ENCODE results near the gene CLDN5.
"Not testable (repeated sequence)": the region's sequence is repeated elsewhere in the genome, so short reads cannot be mapped to it uniquely, and the experiment has no call there.

DNA sequence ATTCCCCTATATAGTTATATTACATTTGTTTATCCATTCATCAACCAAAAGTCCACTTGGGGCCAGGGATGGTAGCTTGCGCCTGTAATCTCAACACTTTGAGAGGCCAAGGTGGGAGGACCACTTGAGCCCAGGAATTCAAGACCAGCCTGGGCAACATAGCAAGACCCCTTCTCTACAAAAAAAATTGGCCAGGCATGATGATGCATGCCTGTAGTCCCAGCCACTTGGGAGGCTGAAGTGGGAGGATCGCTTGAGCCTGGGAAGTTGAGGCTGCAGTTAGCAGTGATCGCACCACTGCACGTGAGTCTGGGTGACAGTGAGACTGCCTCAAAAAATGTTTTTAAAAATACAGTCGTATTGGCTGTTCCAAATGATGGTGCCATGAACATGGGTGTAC, 24.2 kb upstream of the CLDN5 start:
- TF ChIP-seq, protein P1, sequence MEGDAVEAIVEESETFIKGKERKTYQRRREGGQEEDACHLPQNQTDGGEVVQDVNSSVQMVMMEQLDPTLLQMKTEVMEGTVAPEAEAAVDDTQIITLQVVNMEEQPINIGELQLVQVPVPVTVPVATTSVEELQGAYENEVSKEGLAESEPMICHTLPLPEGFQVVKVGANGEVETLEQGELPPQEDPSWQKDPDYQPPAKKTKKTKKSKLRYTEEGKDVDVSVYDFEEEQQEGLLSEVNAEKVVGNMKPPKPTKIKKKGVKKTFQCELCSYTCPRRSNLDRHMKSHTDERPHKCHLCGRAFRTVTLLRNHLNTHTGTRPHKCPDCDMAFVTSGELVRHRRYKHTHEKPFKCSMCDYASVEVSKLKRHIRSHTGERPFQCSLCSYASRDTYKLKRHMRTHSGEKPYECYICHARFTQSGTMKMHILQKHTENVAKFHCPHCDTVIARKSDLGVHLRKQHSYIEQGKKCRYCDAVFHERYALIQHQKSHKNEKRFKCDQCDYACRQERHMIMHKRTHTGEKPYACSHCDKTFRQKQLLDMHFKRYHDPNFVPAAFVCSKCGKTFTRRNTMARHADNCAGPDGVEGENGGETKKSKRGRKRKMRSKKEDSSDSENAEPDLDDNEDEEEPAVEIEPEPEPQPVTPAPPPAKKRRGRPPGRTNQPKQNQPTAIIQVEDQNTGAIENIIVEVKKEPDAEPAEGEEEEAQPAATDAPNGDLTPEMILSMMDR (IDR thresholded peaks at IDR 0.05) = not testable (repeated sequence)
- not testable (repeated sequence) for TF ChIP-seq EZH2phosphoT487 (IDR thresholded peaks at IDR 0.05)

Data from neural progenitor cell (in vitro differentiated cells).